OCI-LY7 (cell line): Measurements from ENCODE around the gene ST7L.

Experiments
- EZH2phosphoT487 ChIP-seq: fragments of 200-600 bp; sonication (generic); IDR thresholded peaks from 2 replicates; pipeline ENCODE4 v1.6.1; 2018; ENCODE audit warnings: low read depth, borderline replicate concordance, mild to moderate bottlenecking, mixed run types, antibody characterized with exemption, low read length, moderate library complexity, mixed read lengths
- TF ChIP-seq, protein P1 (sequence below): fragments of 200-600 bp; sonication (generic); conservative IDR thresholded peaks from 2 replicates; pipeline ENCODE4 v1.5.1; 2014; ENCODE audit warnings: mild to moderate bottlenecking, antibody characterized with exemption, low read length, moderate library complexity, mixed read lengths

DNA sequence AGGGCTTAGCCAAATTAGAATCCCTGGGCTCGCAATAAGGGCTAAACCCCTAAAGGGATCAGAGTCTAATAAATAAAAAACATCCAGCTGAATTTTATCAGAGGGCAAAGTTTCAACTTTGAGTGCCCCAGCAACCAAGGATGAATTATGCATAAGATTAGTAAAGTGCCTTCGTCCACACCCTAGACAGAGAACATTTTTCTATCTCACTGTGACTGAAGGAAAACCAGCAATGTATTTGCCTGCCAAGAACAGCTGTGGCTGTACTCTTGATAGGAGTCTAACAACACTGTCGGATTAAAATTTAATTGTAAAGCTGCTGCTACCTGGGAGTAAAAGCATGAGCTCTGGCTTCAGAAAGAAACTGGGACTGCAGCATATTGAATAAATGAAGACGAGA, 86.9 kb downstream of the ST7L start:
- TF ChIP-seq, protein P1, sequence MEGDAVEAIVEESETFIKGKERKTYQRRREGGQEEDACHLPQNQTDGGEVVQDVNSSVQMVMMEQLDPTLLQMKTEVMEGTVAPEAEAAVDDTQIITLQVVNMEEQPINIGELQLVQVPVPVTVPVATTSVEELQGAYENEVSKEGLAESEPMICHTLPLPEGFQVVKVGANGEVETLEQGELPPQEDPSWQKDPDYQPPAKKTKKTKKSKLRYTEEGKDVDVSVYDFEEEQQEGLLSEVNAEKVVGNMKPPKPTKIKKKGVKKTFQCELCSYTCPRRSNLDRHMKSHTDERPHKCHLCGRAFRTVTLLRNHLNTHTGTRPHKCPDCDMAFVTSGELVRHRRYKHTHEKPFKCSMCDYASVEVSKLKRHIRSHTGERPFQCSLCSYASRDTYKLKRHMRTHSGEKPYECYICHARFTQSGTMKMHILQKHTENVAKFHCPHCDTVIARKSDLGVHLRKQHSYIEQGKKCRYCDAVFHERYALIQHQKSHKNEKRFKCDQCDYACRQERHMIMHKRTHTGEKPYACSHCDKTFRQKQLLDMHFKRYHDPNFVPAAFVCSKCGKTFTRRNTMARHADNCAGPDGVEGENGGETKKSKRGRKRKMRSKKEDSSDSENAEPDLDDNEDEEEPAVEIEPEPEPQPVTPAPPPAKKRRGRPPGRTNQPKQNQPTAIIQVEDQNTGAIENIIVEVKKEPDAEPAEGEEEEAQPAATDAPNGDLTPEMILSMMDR: no peak
- TF ChIP-seq EZH2phosphoT487: no peak
